GM21423 (cell line): ENCODE results near the gene CHADL.
A peak's percentile ranks its signal among the peaks of the same experiment; 100 is the strongest.

Experiments
- ATAC-seq: cut with Tn5 transposase; IDR thresholded peaks from one replicate; pipeline ENCODE4 v1.9.1; 2021; ENCODE audit warnings: mild to moderate bottlenecking, moderate library complexity; ENCODE audit not compliant: unreplicated experiment

Gene CHADL

DNA sequence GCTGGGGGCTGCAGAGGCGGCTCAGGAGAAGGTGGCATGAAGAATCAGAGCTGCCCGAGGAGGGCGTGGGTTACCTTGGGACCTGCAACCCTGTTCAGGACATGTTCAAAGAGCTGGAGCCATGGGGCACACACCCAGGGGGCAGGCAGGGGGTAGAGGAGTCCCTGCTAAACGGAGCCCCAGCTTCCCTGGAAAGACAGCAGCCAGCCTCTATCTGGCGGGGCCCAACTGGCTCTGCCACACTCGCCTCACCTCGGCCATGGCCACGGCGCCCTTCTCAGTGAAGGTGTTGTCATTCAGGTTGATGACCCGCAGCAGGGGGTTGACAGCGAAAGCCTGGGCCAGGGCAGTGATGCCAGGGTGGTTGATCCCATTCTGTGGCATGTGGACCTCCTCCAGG lies 17.0 kb upstream of the CHADL start:
- no peak for ATAC-seq

DNA sequence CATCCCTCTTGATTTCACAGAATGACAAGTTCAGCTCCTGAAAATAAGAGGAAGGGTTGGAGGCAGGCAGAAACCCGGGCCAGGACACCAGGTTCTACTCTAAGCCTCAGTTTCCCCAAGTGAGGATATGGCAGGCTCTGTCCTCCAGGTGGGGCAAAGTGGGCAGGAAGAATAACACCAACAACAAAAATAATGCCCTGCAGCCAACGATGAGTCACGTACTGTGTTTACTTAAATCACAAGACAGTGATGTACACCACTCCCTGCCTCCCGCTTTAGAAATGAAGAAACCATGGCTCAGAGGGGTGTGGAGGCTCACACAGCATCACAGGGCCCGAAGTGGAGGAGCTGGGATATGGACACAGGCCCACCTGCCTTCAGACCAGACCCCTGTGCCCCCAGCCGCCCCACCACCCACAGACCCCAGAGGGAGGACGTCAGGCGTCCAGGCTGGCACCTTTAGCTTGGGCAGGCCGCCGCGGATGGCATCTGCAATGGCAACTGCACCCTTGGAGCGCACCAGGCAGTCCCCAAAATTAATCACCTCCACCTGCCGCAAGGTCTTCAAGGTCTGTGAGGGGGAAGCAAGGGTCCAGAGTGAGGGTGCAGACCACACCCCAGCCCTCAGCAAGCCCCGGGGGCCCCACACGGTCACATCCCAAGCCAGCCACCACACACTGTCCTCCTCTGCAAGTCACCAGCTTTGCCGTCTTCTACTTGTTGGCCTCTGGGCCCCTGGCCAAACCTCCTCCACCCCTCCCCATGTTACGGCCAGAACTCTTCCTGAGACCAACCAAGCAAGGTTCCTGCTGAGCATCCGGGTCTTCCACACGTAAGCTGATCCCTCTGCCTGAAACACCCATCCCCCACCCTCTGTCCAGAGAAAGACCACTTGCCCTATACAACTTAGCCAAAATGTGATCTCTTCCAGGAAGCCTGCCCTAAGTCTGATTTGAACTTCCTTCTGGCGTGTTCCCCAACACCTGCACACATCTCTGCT lies 15.8 kb upstream of the CHADL start:
- no peak for ATAC-seq

DNA sequence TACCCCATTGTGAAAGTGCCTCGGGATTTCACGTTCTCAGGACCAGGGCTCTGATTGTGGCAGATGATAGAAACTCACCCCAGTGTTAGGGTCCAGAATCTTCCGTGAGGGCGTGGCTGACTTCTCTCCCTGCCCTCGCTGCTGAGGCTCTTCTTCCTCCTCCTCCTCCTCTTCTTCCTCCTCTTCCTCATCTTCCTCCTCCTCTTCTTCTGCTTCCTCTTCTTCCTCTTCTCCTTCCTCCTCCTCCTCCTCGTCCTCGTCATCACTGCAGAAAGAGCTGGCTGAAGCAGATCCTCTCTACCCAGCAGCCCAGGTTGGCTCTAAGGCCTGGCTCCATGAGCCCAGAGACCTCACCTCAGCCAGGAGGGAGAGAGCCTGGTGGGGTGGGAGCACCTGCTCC lies 13.5 kb upstream of the CHADL start:
- ATAC-seq = no peak

DNA sequence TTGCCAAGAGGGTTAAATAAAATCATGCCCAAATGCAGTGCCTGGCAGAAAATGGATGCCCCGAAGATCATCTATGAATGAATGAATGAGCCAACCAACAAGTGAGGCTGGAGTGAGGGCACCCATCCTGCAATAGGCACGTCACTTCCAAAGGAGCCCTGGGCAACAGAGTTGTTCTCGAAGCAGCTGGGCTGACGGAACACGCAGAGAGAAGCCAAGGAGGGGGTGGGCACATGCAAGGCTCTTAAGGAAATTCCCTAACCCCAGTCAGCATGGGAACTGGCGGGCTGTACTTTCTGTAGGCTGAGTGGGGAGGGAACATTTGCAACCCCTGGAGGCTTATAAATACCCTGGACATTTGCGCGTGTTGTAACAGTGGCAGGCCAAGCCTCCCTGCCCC lies 11.6 kb upstream of the CHADL start:
- ATAC-seq = no peak

DNA sequence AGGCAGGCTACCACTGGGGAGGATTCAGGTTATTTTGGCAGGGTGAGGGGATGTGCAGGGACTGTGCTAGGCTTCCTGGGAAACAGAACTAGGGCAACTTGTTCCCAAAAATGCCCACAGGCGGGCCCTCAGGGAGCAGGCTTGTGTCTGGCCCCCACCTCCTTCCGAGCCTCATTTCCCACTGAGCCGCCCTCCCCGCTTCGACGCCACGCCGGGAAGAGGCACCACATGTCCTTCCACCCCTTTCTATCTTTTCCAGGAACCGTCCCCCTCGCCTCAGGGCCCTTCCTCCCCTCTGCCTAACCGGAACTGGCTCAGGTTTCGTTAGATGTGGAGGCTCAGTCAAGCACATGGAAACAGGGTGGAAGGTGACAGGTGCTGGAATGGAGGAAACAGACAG lies 9.4 kb upstream of the CHADL start:
- ATAC-seq = no peak

DNA sequence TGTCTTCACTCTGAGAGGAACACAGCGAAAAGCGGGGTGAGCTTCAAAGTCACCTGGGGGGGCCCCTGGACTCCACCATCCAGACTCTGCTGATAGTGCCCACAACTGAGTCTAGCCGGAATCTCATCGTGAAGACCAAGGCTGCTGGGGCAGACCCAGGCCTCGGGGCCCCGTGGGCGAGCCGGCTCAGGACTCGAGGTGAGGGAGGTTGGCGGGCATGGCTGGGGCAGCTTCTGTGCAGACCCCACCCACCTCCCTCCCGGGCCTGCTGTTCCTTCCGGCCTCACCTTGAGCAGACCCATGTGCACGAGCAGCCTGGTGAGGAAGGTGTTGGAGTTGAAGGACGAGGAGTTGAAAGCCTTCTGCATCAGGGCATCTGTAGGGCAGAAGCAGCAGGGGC lies 8.7 kb upstream of the CHADL start:
- no peak for ATAC-seq

DNA sequence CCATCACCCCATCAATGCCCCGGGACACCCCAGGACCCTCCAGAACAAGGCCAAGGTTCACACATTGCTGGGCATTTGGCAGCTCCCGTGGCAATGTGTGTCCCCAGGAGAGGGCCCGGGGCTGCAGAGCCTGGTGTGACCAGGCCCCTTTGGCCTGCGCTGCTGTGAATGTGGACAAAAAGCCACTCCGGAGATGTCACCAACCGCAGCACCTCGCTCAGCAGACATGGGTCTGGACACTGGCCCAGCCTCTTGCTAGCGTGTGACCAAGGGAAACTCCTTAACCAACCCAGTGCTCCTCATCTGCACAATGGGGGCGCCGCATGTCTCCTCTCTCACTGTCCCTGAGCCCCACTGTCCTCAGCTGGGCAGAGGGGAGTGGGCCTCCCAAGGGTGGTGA lies 8.0 kb upstream of the CHADL start:
- ATAC-seq = no peak

DNA sequence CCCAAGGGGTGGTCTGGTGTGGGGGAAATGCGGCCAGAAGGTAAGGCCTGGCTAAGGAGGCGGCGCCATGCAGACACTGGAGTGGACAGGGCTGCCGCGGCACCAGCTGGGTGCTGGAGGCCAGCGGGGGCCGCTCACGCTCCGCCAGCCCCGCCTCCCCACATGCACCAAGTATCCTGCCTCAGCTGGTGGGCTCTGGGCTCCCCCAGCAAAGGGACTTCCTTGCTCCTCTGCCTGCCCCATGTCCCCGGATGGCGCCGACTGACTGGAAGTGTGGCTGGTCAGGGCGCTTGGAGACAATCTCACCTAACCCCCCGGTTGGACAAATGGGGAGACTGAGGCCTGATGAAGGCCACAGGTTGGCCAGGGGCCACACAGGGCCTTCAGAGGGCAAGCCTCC lies 7.6 kb upstream of the CHADL start:
- ATAC-seq = no peak

DNA sequence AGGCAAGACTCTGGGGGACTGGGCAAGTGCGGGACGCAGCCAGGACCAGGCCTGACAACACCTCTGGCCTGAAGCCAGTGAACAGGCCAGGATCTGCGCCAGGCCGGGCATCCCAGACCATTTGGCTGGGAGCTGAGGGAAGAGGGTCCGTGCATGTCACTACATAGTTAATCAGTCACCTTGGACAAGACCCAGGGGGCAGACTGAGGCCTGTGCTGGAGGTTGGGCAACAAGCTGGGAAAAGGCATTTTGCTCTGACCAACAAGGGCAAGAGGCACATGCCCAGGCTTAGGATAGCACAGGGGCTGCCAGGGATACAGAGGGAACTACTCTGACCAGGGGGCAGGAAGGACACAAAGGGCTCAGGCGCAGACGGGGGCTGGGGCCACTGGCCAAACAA lies 7.0 kb upstream of the CHADL start:
- ATAC-seq = no peak

DNA sequence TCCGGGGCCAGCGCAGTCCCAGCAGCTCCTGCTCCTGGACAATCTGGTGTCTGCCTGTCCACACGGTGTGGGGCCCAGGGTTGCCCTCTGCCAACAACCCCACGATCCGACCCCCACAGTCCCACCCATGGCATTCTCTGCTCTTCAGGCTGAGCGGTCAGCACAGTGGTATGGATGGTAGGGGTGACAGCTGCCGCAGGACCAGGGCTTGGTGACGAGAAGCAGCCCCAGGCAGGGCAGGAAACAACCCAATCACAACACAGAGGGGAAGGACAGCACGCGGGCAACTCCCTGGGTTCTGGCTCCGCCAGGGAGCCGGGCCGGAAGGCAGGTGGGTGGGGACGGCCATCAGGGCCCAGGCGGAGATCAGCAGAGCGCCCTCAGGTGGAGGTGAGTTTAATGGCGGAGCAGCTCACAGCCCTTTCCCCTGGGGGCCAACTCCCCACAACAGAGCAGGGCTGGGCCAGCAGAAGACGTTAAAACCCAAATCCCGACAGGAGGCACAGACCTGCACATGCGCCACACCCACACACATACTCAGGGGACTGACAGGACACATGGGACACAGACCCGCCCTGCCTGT lies 5.3 kb upstream of the CHADL start:
- ATAC-seq = no peak

DNA sequence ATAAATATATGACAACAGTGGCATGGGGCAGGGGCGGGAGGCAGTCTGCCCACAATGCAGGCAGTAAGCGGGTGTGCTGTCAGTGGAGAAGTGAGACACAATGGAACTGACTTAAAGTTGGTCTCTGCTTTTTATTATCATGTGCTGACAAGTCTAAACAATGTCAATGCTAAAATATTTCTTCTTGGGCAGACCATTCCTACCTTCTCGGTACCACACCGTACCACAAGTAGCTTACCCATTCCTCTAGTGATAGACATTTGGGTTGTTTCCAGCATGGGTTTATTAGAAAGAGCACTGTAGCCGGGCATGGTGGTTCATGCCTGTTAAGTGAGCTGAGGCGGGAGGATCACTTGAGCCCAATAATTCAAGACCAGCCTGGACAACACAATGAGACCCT lies 2.6 kb upstream of the CHADL start:
- no peak for ATAC-seq

DNA sequence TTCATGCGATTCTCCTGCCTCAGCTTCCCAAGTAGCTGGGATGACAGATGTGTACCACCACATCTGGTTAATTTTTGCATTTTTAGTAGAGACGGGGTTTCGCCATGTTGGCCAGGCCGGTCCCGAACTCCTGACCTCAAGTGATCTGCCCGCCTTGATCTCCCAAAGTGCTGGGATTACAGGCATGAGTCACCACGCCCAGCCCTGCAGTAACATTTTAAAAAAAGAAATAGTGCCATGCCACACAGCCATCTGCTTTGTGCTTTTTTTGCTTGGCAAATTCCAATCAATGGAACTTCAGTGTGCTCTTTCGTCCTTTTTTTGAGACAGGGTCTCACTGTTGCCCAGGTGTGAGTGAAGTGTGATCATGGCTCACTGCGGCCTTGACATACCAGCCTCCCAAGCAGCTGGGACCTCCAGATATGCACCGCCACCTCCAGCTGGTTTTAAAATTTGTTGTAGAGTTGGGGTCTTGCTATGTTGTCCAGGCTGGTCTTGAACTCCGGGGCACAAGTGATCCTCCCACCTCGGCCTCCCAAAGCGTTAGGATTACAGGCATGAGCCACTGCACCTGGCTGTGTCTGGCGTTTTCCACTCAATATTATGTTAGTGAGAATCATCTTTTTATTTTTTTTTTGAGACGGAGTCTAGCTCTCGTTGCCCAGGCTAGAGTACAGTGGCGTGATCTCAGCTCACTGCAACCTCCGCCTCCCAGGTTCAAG lies 1.8 kb upstream of the CHADL start:
- ATAC-seq = no peak

DNA sequence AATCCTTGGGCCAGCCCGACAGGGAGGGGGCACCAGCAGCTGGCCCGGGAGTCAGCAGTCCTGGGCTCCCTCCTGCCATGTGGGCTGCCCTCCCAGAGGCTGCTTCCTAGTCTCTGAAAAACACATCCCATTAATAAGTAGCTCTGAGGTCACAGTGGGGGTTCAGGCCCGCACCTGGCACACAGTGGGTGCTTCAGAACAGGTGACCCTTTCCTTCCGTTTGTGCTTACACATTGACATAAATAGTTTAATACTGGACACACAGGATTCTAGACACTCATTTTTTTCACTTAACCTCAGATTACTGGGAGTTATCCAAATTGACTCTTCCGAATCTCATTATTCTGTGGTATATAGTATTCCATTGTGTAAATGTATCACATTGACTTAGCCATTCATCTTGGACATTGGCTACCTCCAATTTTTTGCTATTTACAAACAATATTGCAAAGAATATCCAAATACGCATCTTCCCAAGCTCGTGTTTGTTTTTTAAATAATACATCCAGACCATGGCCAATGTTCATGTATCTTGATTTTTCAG lies 474 bp upstream of the CHADL start:
- ATAC-seq = no peak

DNA sequence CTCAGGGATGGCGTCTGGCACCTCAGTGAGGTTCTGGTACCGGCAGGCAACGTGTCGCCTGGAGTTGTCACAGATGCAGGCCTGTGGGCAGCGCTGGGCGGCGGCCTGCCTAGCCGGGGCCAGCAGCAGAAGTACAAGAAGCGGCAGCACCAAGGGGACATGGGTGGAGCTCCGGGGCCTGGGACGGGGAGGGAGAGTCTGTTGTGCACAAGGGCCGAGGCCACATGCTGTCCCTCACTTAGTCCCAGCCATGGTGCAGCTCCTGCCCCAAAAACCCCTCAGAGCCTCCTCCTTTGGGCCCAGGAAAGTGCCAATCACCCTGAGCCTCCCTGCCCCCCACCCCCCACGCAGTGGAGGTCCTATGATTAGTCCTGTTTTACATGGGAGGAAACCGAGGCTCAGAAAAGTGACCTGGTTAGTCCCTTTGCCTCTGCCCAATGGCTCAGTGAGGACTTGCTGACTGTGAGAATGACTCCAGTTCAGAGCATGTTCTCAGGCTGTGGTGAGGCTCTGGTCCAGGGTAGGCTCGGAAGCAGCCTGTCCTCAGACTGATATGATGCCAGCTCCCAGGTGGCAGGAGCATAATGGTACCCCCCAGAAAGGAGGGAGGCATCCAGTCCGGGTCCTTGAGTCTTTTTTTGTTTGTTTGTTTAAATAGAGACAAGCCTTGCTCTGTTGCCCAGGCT lies 1.1 kb downstream of the CHADL start:
- ATAC-seq = no peak

DNA sequence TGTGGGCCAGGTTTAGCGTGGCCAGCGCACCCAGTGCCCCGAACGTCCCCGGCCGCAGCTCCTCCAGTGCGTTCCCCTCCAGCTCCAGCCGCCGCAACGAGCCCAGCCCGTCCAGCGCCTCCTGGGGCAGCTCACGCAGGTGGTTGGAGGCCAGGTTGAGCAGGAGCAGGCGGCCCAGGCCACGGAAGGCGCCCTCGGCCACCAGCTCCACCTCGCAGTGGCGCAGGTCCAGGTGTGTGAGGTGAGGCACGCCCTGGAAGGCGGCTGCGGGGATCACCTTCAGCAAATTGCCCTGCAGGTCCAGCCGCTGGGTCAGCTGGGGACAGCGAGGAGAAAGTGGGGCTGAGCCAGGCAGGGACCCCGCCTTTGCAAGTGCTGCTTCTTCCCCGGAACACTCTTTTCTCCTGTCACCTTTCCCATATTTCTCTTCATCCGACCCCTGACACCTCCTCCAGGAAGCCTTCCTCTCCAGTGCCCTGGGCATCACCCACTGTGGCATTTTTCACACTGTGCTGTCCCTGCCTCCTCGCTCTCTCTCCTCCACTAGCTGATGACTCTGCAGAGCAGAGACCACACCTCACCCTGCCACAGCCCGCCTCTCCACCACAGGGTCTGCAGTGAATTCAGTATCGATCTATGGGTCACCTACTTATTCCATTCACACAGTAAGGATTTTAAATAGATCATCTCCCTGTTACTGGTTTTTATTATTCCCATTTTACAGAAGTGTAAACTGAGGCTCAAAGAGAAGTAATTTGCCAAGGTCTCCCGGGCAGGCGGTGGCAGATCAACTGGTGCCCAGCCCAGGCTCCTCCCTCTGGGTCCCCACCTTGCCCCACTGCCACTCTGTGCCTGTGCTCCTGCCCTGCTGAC lies 1.9 kb downstream of the CHADL start:
- no peak for ATAC-seq

DNA sequence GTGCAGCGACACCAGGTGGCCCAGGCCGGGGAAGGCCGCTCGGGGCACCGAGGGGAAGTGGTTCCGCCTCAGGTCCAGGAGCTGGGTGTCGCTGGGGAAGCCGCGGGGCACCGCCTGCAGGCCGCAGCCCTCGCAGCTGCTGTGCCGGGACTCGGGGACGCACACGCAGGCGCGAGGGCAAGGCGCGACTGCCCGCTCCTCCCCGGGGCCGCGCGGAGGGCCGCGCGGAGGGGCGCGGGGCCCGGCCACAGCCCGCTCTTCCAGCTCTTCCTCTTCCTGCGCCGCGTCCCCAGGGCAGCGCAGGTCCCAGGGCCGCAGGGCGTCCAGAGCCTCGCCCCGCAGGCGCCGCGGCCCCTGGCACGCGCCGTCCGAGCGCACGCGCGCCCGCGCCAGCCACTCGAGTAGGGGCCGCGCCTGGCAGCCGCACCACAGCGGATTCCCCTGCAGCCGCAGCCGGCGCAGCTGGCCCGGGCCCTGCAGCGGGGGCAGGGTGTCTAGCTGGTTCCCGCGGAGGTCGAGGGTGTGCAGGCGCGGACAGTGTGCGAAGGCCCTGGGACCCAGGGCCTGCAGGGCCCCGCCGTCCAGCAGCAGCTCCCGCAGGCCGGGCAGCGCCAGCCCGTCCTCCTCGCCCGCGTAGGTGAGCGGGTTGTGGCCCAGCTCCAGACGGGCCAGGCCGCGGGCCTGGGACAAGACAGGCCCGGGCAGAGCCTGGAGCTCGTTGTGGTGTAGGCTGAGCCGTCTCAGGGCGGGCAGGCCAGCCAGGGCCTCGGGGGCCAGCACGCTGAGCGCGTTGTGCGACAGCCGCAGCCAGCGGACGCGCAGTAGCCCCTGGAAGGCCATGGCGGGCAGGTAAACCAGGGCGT lies 2.8 kb downstream of the CHADL start:
- ATAC-seq = peak; percentile 70

DNA sequence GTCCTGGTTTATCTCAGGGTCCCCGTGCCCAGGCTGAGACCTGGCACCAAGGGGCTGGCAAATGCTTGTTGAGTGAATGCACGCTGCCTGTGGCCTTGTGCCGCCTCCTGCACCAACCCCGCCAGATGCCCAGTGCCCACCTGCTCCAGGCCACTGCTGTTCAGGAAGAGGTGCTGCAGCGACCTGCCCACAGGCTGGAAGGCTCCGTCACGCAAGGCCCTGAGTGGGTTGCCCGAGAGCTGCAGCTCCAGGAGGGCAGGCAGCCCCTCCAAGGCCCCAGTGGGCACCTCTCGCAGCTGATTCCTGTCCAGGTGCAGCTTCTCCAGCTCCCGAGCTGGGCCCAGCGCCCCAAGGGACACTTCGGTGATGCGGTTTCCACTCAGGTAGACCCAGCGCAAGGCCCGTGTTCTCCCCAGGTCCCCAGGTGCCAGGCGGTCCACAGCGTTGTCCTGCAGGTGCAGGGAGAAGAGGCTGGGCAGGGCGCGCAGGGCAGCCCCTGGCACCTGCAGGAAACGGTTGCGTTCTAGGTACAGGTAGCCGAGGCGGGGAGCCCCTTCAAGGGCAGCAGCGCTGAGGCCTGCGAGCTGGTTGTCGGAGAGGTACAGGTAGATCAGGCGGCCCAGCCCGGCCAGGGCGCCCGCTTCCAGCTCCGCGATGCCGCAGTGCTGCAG lies 3.6 kb downstream of the CHADL start:
- ATAC-seq = no peak
